ENCODE data around the gene ITPR1. TPM values are rescaled to one million over a fixed set of nuclear protein-coding genes. Genes with fewer than 3 reads are reported as not detected.

Gene ITPR1
- total RNA-seq, 4 donors from 2014 or later: 14.7 to 45.1 (median 21.0) TPM

DNA sequence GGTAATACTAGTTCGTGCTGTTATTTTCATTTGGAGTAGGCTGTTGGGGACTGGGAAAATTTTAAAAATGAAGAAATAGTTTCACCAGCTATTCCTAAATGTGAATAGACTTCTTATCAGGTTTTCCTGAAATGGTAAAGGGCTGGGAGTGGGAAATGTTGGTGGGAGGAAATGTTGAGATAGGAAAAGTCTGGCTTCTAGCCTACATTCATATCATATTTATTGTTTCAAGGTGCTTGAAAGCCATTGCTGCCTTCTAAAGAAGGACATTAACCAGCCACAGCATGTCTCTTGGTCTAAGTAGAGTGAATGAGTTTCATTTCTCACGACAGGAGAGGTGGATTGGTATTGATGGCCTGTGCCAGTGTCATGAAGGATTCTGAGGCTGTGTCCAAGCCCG is 288.9 kb downstream of the ITPR1 start:
- TF ChIP-seq POLR2AphosphoS5 (IDR thresholded peaks at IDR 0.05) (no peak), EP300 (IDR thresholded peaks at IDR 0.05) (no peak), CTCF (IDR thresholded peaks at IDR 0.05) (no peak), POLR2A (IDR thresholded peaks at IDR 0.05) (no peak)
- WGBS: 97% methylated on average over 3 of the region's 3 CpGs
- H3K9me3 ChIP-seq: no peaks in the 10 kb centered on the region
- H3K36me3 ChIP-seq: no peaks in the 10 kb centered on the region
- H3K27ac ChIP-seq: no peak overlapping the region
- no peak for DNase-seq (ENCODE audit: low spot score in 2 of 2)
- peaks cover 43% of the 10 kb centered on the region for H3K4me1 ChIP-seq
- no peaks in the 10 kb centered on the region for H3K27me3 ChIP-seq
- no peak overlapping the region for H3K4me3 ChIP-seq

DNA sequence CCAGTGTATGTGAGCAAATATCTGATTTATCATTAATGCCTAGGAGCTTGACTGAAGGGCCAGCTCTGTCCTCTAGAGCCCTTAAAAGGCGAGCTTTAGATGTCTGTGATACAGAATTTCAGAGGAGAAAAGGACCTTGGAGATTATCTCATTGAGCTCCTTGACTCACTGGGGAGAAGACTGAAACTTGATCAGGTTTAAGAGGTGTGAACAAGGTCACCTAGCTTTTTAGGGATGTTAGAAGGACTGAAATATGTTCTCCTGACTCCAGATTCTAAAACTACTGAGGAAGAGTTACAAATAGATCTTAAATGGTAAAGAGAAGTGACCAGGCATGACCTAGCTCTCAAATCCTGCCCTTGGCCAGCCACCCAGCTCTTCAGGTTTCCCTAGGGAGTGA is 292.4 kb downstream of the ITPR1 start:
- Histone ChIP-seq H3K4me3 (no peak overlapping the region), H3K9me3 (no peaks in the 10 kb centered on the region), H3K4me1 (peaks cover 22% of the 10 kb centered on the region), H3K27me3 (no peaks in the 10 kb centered on the region), H3K36me3 (no peaks in the 10 kb centered on the region), H3K27ac (no peak overlapping the region)
- WGBS: 93% methylated on average over 1 of the region's 1 CpG
- TF ChIP-seq EP300 (IDR thresholded peaks at IDR 0.05) (no peak), POLR2AphosphoS5 (IDR thresholded peaks at IDR 0.05) (no peak), CTCF (IDR thresholded peaks at IDR 0.05) (no peak), POLR2A (IDR thresholded peaks at IDR 0.05) (no peak)
- DNase-seq (ENCODE audit: low spot score in 2 of 2): no peak

DNA sequence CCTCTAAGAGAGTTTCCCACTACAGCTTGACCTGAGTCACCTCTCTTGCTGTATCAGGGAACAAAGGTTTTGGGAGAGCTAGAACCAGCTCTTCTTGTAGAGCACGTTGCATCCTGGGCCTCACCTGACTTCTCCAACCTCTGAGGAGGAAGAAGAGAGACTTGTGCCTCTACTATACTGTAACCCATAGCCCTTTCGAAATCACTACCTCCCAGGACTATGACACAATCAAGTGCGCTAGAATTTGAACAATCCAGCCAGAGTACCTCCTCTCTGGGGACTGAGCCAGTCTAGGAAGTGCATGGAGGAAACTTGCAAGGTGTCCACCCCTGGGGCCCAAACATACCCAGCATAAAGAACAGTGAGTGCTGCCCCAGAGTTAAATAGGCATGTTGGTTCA is 293.3 kb downstream of the ITPR1 start:
- Histone ChIP-seq H3K4me3 (no peak overlapping the region), H3K27me3 (no peaks in the 10 kb centered on the region), H3K27ac (no peak overlapping the region), H3K36me3 (no peaks in the 10 kb centered on the region), H3K4me1 (peaks cover 22% of the 10 kb centered on the region), H3K9me3 (no peaks in the 10 kb centered on the region)
- 88% methylated on average over 3 of the region's 3 CpGs for WGBS
- TF ChIP-seq CTCF (IDR thresholded peaks at IDR 0.05) (no peak), EP300 (IDR thresholded peaks at IDR 0.05) (no peak), POLR2AphosphoS5 (IDR thresholded peaks at IDR 0.05) (no peak), POLR2A (IDR thresholded peaks at IDR 0.05) (no peak)
- DNase-seq (ENCODE audit: low spot score in 2 of 2): no peak

GRCh38 chr3:4791358-4791757 is 298.2 kb downstream of the ITPR1 start:
- Histone ChIP-seq H3K36me3 (peaks cover 2% of the 10 kb centered on the region), H3K27ac (no peak overlapping the region), H3K4me1 (peaks cover 3% of the 10 kb centered on the region), H3K27me3 (no peaks in the 10 kb centered on the region), H3K9me3 (no peaks in the 10 kb centered on the region), H3K4me3 (no peak overlapping the region)
- no peak for DNase-seq (ENCODE audit: low spot score in 2 of 2)
- 98% methylated on average over 4 of the region's 4 CpGs for WGBS
- TF ChIP-seq CTCF (IDR thresholded peaks at IDR 0.05) (no peak), POLR2AphosphoS5 (IDR thresholded peaks at IDR 0.05) (no peak), EP300 (IDR thresholded peaks at IDR 0.05) (no peak), POLR2A (IDR thresholded peaks at IDR 0.05) (no peak)

DNA sequence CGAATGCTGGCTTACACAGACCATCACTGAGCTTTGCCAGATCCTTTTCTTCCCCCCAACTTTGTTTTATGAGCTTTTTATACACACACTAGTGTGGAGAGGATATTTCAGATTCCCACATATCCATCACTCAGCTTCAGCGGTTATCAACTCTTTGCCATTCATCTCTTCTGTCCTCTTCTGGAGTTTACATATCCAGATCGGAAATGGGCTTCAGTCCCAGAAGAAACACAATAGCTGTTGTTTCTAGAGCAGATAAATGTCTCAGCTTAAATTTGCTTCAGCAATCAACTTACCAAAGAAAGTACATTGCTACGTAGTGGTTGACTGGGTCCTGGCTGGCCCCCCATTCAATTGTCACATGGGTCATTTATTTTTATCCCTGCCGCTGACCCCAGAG is 300.2 kb downstream of the ITPR1 start:
- H3K27me3 ChIP-seq: no peaks in the 10 kb centered on the region
- no peaks in the 10 kb centered on the region for H3K4me1 ChIP-seq
- no peak overlapping the region for H3K4me3 ChIP-seq
- no peak for TF ChIP-seq EP300 (IDR thresholded peaks at IDR 0.05)
- no peak for TF ChIP-seq POLR2AphosphoS5 (IDR thresholded peaks at IDR 0.05)
- TF ChIP-seq POLR2A (IDR thresholded peaks at IDR 0.05): no peak
- no peak for TF ChIP-seq CTCF (IDR thresholded peaks at IDR 0.05)
- 93% methylated on average over 5 of the region's 5 CpGs for WGBS
- peaks cover 2% of the 10 kb centered on the region for H3K36me3 ChIP-seq
- no peak overlapping the region for H3K27ac ChIP-seq
- H3K9me3 ChIP-seq: no peaks in the 10 kb centered on the region
- no peak for DNase-seq (ENCODE audit: low spot score in 2 of 2)
